HT-29 (cell line): ENCODE data around the gene ARMC9. TPM values are rescaled to one million over a fixed set of nuclear protein-coding genes. Genes with fewer than 3 reads are reported as not detected.

Experiments
- DNase-seq: peaks from one replicate; pipeline ENCODE4 v3.0.0-alpha.2; 2015; ENCODE audit warnings: low spot score
- total RNA-seq: library from RNA; depleted of rRNA; stranded (reverse); fragments of >200 nt; shearing (Covaris generic); gene quantifications from 2 replicates; pipeline ENCODE4 v1.2.3, GENCODE V29; 2014

ARMC9 gene
- total RNA-seq, 1 experiment from 2014 or later, result 29.7 TPM

DNA sequence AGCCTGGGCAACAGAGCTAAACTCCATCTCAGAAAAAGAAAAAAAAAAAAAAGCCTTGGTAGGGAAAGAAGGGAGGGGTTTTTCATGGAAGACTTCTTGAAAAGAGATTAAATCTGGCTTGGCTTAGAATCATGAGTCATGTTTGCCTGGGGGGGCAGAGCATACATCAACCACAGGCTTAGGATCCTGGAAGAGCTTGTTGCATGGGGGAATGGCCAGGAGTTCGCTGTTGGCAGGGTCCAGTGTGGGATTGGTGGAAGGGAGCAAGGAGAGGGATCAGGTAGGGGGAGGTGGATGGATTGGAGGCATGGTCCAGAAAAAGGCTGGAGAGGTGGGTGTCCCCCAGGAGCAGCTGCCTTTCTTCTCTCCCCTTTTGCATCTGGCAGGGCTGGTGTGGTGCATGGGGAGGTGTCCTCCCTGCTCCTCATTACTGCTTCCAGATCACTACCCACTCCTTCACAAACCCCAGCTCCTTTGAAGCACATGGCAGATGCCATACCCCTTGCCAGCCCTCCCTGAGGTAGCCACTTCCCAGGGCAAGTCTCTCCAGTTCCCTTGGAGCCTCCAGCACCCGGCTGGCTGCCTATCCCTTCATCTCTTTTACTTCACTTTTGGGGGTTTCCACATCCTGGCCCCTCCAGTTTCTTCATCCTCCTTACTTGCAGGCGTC is 2.5 kb downstream of the ARMC9 start:
- no peak for DNase-seq

DNA sequence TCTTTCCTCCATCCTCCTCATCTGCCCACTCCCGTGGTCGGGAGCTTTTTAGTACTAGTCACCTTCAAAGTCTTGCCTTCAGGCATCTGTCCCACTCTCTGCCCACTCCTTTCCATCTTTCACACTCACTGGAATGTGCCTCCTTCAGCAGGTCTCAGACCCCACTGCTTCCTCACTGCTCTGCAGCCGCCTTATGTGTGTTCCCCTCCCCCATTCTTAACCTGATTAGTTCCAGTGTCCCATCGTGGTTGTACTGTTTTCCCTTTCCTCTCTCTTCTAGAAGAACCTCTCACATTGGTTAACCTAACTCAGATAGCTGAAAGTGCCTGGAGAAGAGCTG is 3.0 kb downstream of the ARMC9 start:
- no peak for DNase-seq

DNA sequence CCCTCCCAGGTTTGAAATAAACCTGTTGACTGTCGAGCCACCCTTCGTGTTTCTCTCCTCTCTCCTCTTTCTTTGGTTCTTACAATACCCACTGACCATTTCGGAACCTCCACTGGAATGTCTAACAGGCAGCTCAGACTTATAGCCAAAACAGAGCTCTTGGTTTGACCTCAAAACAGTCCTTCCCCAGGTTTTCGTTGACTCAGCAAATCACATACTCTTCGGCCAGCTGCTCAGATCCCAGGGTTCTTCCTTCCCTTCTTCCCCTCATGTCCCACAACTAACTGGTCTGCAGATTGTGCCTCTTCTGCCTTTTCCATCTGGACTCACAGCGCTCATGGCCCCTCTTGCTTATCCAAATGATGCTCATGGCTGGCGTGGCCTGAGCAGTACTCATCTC is 4.7 kb downstream of the ARMC9 start:
- no peak for DNase-seq

DNA sequence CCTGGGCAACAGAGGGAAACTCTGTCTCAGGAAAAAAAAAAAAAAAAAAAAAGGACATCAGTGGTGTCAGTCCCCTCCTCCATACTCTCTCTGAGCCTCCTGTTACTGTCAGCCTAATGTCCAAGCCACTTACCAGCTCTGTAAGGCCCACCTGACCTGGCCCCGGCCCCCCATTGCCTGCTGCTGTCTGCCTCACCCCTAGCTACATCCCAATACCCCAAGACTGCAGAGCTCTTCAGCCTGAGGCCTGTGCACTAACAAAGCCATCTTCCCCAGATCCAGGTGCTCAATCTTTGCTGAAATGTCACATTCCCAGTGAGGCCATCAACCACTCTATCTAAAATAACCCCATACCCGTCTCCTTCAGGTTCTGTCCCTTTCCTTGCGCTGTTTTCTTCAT is 5.7 kb downstream of the ARMC9 start:
- no peak for DNase-seq

DNA sequence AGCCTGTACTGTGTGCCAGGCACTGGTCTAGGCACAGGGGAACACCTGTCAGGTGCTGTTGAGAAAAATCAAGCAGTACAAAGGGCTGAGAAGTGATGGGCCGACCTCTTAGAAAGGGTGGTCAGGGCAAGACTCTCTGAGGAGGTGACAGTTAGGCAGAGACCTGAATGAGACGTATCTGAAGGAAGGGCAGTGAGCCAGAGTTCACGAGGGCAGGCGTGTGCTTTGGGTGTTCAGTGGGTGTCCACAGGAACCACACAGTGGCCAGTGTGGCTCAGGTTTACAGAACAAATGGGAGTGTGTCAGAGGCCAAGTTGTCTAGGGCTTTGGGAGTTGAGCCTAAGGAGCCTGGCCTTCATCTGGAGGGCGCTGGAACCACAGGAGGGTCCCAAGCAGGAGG is 6.2 kb downstream of the ARMC9 start:
- DNase-seq, result no peak

DNA sequence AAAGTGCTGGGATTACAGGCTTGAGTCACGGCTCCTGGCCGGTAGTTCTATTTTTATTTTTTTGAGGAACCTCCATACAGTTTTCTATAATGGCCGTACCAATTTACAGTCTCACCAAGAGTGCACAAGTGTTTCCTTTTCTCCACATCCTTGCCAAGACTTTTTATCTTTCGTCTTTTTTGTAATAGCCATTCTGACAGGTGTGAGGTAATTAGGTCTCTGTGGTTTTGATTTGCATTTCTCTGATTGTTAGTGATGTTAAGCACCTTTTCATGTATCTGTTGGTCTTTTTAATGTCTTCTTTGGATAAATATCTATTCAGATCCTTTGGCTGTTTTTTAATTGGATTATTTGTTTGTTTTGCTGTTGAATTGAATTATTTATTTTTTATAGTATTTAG is 9.3 kb downstream of the ARMC9 start:
- no peak for DNase-seq

DNA sequence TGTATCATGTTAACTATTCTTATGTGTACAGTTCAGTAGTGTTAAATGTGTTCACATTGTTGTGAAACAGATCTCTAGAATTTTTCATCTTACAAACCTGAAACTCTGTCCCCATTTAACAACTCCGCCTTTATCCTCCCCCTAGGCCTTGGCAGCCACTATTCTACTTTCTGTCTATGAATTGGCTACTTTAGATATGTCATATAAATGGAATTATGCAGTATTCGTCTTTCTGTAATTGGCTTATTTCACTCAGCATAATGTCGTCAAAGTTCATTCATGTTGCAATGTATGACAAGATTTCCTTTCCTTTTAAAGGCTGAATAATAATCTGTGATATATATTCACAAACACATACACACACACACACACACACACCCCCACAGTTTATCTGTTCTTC is 12.4 kb downstream of the ARMC9 start:
- DNase-seq, result no peak

DNA sequence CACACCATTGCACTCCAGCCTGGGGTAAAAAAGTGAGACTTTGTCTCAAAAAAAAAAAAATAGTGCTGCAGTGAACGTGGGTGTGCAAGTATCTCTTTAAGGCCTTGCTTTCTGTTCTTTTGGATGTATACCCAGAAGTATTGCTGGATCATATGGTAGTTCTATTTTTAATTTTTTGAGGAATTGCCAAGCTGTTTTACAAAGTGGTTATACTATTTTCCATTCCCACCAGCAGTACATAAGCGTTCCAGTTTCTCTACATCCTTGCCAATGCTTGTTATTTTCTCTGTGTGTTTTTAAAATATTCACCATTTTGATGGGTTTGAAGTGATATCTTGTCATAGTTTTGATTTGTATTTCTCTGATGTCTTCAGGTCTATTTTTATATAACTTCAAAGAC is 13.1 kb downstream of the ARMC9 start:
- no peak for DNase-seq

DNA sequence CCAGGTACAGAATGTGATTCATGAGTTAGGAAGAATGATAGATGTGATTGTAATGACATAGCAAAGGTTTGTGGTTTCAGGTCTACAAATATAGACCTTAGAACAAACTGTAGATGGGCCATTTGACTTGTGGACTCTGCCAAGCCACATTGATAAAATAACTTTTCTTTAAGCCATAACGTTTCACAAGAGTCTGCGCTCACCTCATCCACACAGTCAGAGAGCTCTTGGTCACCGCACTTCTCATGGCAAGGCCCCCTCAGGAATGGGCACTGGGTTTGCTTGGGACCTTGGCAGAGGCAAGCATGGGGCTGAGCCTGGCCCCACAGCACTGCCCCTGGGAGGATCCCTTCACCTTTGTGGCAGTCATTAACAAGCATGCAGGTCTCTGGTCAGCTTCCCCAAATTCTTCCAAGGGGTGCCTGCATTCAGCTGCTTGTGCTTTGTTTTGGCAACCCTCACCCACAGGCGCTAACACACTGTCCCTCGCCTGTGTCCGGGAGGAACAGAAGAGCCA is 14.0 kb downstream of the ARMC9 start:
- no peak for DNase-seq

DNA sequence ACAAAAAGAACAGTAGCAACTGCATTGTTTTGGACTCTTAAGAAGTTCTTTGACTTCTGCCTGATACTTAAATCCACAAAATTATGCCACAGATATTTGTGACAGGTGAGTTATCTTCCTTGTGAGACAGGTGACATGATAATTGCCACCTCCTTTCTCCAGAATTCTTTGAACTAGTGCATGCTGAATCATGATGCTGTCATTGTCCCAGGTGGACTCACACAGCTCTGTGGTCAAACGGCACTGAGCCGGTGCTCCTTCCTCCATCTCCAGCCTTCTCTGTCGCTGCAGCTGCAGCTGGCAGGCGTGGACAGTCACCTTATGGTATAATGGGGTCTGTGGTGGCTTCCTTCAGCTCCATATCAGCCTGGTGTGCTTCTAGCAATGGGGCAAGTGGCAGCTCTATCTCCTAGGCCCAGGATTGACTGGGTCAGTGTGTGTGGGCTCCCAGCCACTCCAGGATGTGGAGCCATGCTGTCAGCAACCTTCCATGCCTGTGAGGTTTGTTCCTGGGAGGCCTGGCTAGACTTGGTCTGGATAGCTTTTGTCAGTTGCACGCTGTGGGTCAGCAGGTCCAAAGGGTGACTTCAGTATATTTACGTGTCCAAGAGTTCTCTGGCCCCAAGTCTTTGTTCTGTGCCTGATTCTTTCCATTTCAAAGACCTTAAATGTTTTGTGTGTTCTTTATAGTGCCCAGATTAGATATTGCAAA is 15.7 kb downstream of the ARMC9 start:
- DNase-seq, result no peak

DNA sequence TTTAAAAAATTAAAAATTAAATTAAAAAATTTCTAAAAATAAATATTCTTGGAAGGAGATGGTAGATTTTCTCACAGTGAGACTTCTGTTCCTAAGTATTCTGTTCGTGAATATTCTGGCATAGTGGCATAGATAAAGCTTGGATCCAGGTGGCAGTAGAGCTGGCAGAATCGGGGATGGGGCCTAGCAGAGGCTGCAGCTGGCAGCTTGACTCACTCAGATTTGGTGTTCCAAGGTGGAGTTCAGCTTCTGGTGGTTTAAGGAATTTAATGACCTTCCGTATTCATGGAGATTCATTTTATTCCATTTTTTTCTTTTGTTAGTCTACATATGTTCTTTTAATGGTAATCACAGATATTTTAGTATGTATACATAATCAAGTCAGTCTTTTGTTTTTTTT is 19.9 kb downstream of the ARMC9 start:
- no peak for DNase-seq

DNA sequence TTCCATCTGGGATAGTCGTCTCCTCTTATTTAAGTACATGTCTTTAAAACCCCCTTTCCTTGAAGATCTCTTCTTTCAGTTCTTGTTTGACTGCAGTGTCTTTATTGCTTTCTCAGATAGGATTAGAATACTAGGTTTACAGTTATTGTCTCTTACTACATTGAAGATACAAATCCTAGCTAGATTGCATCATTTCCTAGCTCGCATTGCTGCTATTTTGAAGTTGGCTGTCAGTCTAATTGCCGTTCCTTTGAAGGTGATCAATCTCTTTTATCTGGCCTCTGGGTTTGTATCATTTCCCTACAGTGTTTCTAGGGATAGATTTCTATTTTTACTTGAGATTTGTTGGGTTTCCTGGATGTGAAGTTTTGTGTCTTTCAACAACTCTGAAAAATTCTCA is 20.9 kb downstream of the ARMC9 start:
- no peak for DNase-seq

DNA sequence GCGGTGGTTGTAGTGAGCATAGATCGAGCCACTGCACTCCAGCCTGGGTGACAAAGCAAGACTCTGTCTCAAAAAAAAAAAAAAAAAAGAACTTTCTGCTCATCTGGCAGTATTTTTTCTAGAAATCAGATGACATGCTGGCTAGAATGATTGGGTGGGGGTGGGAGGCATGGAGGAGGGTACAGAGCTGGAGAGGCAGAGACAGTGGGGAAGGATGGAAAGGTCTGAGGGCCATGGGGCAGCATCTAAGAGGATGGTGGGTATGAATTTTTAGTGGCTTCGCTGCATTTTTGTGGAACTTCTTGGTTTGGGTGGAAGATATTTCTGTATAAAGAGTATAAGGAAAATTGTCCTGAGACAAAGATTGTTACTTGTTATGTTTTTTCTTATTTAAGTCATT is 23.3 kb downstream of the ARMC9 start:
- no peak for DNase-seq

DNA sequence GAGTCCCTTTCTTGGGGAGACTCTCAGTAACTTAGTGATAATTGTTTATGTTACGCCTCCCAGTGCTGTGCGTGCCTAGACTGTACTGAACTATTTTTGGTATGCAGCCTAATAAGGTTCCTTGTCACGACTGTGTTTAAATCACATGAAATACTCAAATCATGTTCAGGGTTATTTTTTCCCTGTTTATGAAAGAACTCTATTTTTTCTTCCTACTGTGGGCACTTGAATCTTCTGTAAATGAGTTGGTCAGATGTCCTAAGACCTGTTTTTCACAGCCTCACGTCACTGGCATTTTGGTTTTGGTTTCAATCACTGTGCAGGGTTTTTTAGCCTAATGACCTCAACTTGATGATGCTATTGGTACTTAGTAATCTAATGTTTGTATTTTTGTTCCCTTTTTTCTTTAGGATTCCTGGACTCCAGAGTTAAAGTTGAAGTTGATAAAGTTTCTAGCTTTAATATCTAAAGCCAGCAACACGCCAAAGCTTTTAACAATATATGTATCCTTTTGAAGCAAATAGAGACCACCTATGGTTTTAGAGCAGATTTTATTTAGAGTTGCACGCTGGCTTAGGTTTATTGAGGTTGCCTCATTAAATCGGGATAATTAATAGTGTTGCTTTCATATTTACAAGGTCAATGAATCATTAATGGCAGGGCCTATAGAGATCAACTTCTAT is 24.0 kb downstream of the ARMC9 start:
- no peak for DNase-seq

DNA sequence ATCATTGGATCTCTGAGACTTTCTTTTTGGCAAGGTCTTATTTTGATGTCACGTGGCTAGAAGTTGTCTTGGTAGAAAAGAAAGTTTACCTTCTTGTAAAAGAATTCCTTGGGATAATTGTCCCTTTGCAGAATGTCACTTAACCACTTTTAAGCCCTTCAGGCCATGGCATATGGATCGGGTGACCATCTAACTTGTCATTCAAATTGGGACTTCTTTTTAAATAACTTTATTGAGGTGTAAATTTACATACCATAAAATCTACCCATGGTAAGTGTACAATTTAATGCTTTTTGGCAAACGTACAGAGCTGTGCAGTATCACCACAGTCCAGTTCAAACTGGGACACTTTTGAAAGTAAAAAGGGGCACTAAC is 24.6 kb downstream of the ARMC9 start:
- no peak for DNase-seq

DNA sequence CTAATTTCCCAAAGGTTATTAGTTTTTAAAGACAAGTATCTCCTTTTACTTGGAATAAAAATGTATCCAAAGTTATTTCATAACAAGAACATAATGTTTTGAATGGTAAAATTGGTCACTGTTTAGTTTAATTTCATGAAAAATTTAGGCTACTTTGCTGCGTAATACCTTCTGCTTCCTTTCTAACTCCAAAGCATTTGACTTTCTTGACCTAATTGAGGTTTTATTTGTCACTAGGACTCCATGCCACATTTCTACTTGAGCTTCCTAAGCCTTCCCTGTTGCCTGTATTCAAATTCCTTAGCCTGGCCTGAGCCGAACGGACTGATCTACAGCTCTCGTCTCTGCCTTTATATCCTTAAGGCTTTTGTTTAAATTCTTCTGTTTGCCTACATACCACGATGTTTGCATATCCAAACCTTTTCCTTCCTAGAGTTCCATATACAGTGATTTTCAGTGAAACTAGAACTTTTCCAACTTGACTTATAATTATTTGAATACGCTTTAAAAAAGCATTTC is 25.1 kb downstream of the ARMC9 start:
- DNase-seq, result no peak

DNA sequence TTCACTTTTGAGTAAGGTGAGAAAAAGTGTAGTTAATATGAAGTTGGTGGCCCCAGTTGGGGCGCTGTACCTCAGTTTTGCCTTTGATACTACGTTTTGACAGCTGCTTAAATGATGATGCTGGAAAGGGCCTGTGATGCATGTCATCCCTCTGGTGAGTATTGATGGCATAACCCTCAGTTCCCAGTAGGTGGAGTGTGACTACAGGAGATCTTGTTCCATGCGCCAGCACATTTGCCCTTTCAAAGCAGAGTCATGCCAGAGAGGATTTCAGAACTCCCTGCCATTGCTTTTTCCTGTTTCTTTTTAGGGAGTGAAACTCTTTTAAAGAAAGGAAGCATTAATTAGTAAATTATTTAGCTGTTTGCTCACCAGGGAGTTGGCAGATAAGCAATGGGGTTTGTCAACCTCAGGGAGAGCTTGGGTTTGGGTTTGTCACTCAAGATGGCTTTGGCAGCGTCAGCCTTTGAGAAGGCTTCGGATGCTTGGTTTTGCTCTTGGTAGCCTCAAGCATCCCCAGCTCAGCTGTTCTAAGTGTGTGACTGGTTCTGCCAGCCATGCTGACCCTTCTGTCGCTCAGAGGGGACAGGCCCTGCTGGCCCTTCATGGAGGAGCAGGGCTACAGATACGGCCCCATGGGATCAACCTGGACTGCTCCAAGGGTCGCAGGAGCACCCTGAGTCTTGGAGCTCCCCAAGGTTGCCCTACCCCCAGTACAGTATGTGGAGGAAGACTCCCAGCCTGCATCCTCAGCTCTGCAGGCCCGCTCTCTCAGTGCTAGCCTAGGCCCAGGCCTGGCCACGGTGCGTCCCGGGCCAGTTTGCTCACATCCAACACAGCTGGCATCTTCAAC is 29.1 kb downstream of the ARMC9 start:
- DNase-seq, result peak; percentile 84

DNA sequence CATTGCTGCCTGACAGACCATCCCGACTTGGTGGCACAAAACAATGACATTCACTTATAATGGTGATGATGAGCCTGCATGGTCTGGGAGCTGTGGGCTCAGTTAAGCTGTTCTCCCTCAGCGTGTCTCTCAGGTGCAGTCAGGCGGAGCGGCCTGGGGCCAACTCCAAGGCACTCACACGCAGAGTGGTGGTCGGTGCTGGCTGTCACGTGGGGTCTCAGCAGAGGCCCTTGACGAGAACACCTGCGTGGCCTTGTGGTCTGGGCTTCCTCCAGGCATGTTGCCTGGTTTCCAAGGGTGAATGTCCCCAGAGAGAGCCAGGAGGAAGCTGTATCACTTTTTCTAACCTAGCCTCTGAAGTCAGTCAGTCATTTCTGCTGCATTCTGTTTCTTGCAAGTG is 29.8 kb downstream of the ARMC9 start:
- DNase-seq, result no peak

DNA sequence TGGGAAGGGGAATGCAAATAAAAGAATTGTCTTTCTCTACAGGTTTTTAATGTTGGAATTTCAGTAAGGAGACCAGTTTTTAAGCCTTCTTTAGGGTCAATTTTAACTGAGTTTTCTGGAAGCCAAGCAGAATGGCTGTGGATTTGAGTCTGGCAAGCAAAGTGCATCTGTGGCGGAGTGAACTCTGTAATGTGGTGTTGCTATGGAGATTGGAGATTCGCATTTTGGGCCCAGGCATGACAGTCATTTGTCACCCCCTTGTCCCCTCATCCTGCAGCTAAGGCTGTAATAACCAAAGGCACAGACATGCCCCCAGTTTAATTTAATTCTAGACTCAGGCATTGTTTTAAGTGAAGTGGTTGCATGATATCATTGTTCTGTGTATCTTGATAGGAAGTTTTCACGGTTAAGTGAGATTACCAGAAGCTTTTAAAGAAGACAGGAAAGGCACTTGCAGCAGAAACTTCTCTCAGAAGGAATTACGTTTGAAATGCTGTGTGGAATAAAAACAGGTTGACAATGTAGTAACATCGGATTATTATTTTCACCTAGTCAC is 30.6 kb downstream of the ARMC9 start:
- DNase-seq, result no peak

DNA sequence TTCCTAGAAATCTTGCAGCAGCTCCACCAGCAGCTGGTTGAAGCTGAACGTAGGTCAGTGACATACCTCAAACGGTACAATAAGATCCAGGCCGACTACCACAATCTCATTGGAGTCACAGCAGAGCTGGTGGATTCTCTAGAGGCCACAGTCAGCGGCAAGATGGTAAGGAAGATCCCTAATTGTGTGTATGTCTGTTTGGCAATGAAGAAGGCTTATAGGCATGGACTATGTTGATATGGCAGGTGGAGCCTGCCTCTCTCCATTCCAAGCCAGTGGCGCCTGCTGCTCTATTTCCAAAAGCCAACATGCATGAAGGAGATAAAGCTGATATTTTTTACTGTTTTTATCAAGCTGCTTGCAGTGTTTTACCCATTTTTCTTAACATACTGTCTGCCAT is 36.8 kb downstream of the ARMC9 start:
- DNase-seq, result no peak

DNA sequence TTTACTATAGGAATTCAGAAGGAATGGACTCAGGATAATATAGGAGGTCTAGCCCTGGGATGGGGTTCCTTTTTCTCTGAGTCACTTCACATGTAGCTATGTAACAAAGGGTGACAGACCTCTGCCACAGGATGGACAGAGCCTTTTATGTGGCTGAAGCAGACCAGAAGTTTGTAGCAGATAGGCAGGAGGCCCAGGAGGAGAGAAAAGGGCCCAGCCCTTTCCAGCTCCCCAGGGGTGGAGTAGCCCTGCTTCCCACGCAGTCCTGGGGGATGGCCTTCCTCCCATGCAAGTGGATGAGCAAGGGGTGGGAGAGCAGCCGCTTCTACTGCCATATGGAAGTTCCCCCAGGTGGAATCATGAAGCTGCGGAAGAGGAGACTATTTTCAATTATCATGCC is 40.3 kb downstream of the ARMC9 start:
- DNase-seq, result no peak

DNA sequence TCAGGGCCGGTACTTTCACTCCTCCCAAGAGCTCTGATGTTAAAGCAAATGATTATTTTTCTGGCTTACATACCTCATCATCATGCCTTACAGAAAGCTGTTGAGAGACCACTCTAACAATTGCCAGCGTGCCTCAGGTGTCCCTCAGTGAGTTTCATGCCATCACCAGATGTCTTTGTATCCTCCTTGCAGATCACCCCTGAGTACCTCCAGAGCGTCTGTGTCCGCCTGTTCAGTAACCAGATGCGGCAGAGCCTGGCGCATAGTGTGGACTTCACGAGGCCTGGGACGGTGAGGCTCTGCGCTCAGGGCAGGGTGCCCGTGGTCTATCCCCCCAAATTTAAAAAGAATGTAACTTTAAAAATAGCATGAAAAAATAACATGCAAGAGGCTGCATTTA is 41.3 kb downstream of the ARMC9 start:
- no peak for DNase-seq
